ENCODE results near the gene RNF157.

- no peak for TF ChIP-seq CTCF (IDR thresholded peaks at IDR 0.05)
- TF ChIP-seq POLR2A (IDR thresholded peaks at IDR 0.05): no peak
- TF ChIP-seq EP300 (IDR thresholded peaks at IDR 0.05): no peak
Measured at GRCh38 chr17:76170114-76170513, 70.2 kb downstream of the RNF157 start.
